Subcutaneous adipose tissue (tissue), 4 donors: ENCODE data around the gene GNG10. TPM values are rescaled to one million over a fixed set of nuclear protein-coding genes. Genes with fewer than 3 reads are reported as not detected.

Experiments
- total RNA-seq, 4 donors: library from RNA; depleted of rRNA; stranded (reverse); fragments of >200 nt; gene quantifications; one replicate each; pipeline ENCODE4 v1.1.0, GENCODE V29; 2016
- TF ChIP-seq, protein P1 (sequence below): fragments of 450-650 bp; IDR thresholded peaks from one replicate; pipeline ENCODE4 v1.5.1; 2016; ENCODE audit warnings: low read depth, mild to moderate bottlenecking, control low read depth, antibody characterized with exemption, moderate library complexity

Gene GNG10
- total RNA-seq, 4 donors from 2014 or later = 79.9 to 125 (median 105) TPM

DNA sequence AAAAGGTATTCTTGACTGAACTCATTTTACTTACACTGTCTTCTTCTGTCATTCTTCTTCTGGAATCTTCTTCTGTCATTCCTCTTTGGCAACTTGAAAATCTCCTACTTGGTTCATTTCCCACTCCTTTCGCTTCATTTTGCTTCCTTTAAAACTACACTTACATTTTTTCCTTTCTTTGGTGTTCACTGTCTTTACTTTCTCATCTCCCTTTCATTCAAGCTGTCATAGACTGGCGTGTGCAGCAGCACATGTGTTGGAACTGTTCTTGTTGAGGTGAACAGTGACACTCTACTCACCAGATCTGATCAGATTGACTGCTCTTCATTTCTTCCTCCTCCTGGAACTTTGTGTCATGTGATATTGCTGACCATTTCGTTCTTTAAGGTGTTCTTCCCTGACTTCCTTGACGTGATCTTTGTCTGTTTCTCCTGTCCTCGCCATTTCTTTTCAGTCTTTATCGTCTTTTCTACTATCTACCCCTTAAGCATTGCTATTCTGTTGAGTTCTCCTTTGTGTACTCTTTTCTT is 23.9 kb upstream of the GNG10 start:
- TF ChIP-seq, protein P1, sequence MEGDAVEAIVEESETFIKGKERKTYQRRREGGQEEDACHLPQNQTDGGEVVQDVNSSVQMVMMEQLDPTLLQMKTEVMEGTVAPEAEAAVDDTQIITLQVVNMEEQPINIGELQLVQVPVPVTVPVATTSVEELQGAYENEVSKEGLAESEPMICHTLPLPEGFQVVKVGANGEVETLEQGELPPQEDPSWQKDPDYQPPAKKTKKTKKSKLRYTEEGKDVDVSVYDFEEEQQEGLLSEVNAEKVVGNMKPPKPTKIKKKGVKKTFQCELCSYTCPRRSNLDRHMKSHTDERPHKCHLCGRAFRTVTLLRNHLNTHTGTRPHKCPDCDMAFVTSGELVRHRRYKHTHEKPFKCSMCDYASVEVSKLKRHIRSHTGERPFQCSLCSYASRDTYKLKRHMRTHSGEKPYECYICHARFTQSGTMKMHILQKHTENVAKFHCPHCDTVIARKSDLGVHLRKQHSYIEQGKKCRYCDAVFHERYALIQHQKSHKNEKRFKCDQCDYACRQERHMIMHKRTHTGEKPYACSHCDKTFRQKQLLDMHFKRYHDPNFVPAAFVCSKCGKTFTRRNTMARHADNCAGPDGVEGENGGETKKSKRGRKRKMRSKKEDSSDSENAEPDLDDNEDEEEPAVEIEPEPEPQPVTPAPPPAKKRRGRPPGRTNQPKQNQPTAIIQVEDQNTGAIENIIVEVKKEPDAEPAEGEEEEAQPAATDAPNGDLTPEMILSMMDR = no peak

DNA sequence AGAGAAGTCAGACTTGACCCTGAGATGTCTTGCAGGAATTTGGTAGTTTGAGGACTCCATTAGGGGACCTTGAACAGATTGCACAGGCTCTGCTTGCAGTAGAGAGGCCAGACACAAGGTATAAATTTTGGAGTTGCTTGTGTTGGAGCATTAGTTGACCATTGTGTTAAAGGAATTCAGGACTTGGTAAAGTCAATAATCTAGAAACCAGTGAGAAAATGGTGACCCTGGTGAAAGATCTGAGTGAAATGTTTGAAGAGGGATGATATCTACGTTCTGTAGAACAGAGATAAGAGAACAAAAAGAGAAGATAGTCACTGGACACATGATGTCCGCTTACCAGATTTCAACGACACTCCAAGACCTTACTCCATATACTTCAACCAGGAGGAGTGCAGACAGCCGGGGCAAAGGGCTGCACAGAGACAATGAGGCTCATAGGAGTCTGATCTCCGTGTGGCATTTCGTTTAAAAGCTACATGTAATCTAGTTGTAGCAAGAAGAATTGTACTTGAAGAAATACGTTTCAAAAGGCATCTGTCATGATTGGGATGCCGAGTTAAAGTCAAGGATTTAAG is 17.1 kb upstream of the GNG10 start:
- TF ChIP-seq, protein P1 = no peak

DNA sequence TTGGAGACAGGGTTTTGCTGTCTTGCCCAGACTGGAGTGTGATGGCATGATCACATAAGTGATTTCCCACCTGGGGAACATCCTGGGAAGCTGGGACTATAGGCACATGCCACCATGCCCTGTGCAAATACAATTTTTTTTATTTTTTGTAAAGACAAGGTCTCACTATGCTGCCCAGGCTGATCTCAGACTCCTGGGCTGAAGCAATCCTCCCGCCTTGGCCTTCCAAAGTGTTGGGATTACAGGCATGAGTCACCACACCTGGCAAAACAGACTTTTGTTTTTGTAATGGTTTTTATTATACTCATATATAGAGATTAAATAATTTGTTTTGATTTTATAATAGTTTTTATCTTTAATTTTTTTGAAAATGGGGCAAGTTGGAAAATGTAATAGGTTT is 15.6 kb upstream of the GNG10 start:
- TF ChIP-seq, protein P1 = no peak

DNA sequence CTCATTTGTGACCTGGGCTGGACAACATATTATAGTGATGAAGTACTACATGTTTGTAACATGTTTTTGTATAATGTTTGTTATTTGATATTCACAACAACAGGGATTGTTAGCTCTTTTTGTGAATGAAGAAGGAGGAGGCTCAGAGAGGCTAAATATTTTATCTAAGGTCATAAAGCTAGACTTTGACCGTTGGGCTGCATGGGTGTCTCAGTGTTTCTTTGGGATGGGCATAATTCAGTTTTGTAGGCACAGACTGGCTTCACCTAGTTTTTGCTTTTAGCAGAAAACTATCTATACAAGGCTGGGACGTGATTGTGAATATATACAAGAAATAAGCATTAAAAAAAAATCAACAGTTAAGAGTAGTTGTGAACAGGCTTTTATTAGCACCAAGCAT is 15.0 kb upstream of the GNG10 start:
- TF ChIP-seq, protein P1 = no peak

DNA sequence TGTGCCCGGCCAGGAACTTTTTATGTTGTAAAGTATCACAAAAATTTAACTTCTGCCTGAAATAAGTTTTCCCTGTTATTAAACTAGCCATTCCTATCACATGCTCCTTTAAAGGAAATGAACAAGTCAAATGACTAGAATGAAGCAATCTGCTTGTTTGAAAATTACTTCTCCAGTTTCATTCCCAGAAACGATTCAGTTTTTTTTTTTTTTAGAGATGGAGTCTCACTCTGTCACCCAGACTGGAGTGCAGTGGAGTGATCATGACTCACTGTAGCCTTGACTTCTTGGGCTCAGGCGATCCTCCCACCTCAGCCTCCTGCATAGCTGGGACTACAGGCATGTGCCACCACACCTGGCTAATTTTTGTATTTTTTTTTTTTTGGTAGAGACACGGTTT is 13.3 kb upstream of the GNG10 start:
- TF ChIP-seq, protein P1 = no peak

DNA sequence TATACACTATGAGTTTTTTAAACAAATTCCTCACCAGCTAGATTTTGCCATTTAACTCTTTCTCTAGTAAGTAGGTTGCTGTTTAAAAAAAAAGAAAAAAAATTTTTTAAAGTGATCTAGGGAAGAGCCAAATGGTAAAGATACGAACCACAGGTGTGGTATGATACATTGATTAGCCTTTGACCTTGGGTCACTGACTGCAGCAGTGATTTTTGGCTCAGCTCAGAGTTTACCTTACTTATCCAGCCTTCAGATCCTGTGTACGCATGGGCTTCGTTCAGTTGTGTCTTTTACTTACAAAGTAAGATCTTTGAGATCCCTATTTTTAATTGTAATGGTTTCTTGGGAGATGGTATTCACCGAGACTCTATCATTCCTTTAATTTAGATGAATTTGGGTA is 12.4 kb upstream of the GNG10 start:
- TF ChIP-seq, protein P1 = no peak

DNA sequence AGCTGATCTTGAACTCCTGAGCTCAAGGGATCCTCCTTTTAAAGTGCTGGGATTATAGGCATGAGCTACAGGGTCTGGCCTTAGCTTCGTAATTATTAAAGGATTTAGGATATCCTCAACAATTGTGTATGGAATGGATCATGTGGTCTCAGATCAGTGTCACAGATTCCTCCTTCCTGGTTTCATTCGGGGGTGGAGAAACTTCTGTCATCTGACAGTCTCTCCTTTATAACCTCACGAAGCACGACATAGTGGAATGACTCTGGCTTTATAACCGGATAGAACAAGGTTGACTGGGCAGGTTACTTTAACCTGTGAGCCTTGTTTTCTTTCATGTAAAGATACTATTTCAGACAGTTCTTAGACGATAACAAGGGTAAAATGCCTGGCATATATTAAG is 4.4 kb upstream of the GNG10 start:
- TF ChIP-seq, protein P1 = no peak
